ENCODE measurements around the gene DRC1. TPM values are rescaled to one million over a fixed set of nuclear protein-coding genes. Genes with fewer than 3 reads are reported as not detected.

Gene DRC1
- total RNA-seq, 1 experiment from 2014 or later, result not detected

GRCh38 chr2:26459991-26460612 lies 58.4 kb downstream of the DRC1 start:
- Histone ChIP-seq H3K27ac (ENCODE audit: low read depth, low read length, poor library complexity, severe bottlenecking) (no peak overlapping the region), H3K4me3 (ENCODE audit: low read depth, low read length, poor library complexity, severe bottlenecking) (no peak overlapping the region), H3K9me3 (ENCODE audit: low read depth, low read length, poor library complexity, severe bottlenecking) (no peaks in the 10 kb centered on the region), H3K27me3 (replicated peaks; ENCODE audit: insufficient read depth, low read depth, low read length, poor library complexity) (no peaks in the 10 kb centered on the region), H3K4me1 (ENCODE audit: insufficient read depth, low read length, poor library complexity, severe bottlenecking) (peaks cover 10% of the 10 kb centered on the region), H3K36me3 (ENCODE audit: insufficient read depth, low read length, poor library complexity, severe bottlenecking) (no peaks in the 10 kb centered on the region)
- ChIA-PET POLR2A (ENCODE audit: low non-redundant PET) (no interaction called here), CTCF (no interaction called here)
- no peak for DNase-seq (ENCODE audit: low spot score)
- intact Hi-C loops (cut with micrococcal nuclease; ENCODE audit: unreplicated experiment), result no loop called here
- BruUV-seq (replicated peaks), result no TSS peak
- TF ChIP-seq, protein P1, sequence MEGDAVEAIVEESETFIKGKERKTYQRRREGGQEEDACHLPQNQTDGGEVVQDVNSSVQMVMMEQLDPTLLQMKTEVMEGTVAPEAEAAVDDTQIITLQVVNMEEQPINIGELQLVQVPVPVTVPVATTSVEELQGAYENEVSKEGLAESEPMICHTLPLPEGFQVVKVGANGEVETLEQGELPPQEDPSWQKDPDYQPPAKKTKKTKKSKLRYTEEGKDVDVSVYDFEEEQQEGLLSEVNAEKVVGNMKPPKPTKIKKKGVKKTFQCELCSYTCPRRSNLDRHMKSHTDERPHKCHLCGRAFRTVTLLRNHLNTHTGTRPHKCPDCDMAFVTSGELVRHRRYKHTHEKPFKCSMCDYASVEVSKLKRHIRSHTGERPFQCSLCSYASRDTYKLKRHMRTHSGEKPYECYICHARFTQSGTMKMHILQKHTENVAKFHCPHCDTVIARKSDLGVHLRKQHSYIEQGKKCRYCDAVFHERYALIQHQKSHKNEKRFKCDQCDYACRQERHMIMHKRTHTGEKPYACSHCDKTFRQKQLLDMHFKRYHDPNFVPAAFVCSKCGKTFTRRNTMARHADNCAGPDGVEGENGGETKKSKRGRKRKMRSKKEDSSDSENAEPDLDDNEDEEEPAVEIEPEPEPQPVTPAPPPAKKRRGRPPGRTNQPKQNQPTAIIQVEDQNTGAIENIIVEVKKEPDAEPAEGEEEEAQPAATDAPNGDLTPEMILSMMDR (conservative IDR thresholded peaks at IDR 0.05; ENCODE audit: low read depth, low read length), result no peak
- no peak for TF ChIP-seq EZH2 (IDR thresholded peaks at IDR 0.05; ENCODE audit: borderline replicate concordance, low read depth, low read length, poor library complexity, severe bottlenecking)

GRCh38 chr2:26460613-26461031 lies 58.9 kb downstream of the DRC1 start:
- no TSS peak for BruUV-seq (replicated peaks)
- peaks cover 10% of the 10 kb centered on the region for H3K4me1 ChIP-seq (ENCODE audit: insufficient read depth, low read length, poor library complexity, severe bottlenecking)
- DNase-seq (ENCODE audit: low spot score), result no peak
- CTCF ChIA-PET, result no interaction called here
- POLR2A ChIA-PET (ENCODE audit: low non-redundant PET), result no interaction called here
- no peaks in the 10 kb centered on the region for H3K36me3 ChIP-seq (ENCODE audit: insufficient read depth, low read length, poor library complexity, severe bottlenecking)
- H3K9me3 ChIP-seq (ENCODE audit: low read depth, low read length, poor library complexity, severe bottlenecking), result no peaks in the 10 kb centered on the region
- TF ChIP-seq, protein P1 (conservative IDR thresholded peaks at IDR 0.05; ENCODE audit: low read depth, low read length), result no peak
- no peak for TF ChIP-seq EZH2 (IDR thresholded peaks at IDR 0.05; ENCODE audit: borderline replicate concordance, low read depth, low read length, poor library complexity, severe bottlenecking)
- no peak overlapping the region for H3K4me3 ChIP-seq (ENCODE audit: low read depth, low read length, poor library complexity, severe bottlenecking)
- no peak overlapping the region for H3K27ac ChIP-seq (ENCODE audit: low read depth, low read length, poor library complexity, severe bottlenecking)
- no peaks in the 10 kb centered on the region for H3K27me3 ChIP-seq (replicated peaks; ENCODE audit: insufficient read depth, low read depth, low read length, poor library complexity)
- intact Hi-C loops (cut with micrococcal nuclease; ENCODE audit: unreplicated experiment), result no loop called here

GRCh38 chr2:26461601-26462023 lies 59.9 kb downstream of the DRC1 start:
- Histone ChIP-seq H3K4me3 (ENCODE audit: low read depth, low read length, poor library complexity, severe bottlenecking) (no peak overlapping the region), H3K4me1 (ENCODE audit: insufficient read depth, low read length, poor library complexity, severe bottlenecking) (peaks cover 10% of the 10 kb centered on the region), H3K9me3 (ENCODE audit: low read depth, low read length, poor library complexity, severe bottlenecking) (no peaks in the 10 kb centered on the region), H3K27me3 (replicated peaks; ENCODE audit: insufficient read depth, low read depth, low read length, poor library complexity) (no peaks in the 10 kb centered on the region), H3K27ac (ENCODE audit: low read depth, low read length, poor library complexity, severe bottlenecking) (no peak overlapping the region), H3K36me3 (ENCODE audit: insufficient read depth, low read length, poor library complexity, severe bottlenecking) (no peaks in the 10 kb centered on the region)
- CTCF ChIA-PET, result no interaction called here
- intact Hi-C loops (cut with micrococcal nuclease; ENCODE audit: unreplicated experiment), result no loop called here
- POLR2A ChIA-PET (ENCODE audit: low non-redundant PET), result no interaction called here
- TF ChIP-seq, protein P1 (conservative IDR thresholded peaks at IDR 0.05; ENCODE audit: low read depth, low read length), result no peak
- TF ChIP-seq EZH2 (IDR thresholded peaks at IDR 0.05; ENCODE audit: borderline replicate concordance, low read depth, low read length, poor library complexity, severe bottlenecking), result no peak
- DNase-seq (ENCODE audit: low spot score), result no peak
- BruUV-seq (replicated peaks), result no TSS peak

All from A673 (cell line).